Measurements from ENCODE around the gene AUP1.
"Not testable (repeated sequence)": the region's sequence is repeated elsewhere in the genome, so short reads cannot be mapped to it uniquely, and the experiment has no call there.

AUP1 gene, protein sequence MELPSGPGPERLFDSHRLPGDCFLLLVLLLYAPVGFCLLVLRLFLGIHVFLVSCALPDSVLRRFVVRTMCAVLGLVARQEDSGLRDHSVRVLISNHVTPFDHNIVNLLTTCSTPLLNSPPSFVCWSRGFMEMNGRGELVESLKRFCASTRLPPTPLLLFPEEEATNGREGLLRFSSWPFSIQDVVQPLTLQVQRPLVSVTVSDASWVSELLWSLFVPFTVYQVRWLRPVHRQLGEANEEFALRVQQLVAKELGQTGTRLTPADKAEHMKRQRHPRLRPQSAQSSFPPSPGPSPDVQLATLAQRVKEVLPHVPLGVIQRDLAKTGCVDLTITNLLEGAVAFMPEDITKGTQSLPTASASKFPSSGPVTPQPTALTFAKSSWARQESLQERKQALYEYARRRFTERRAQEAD

DNA sequence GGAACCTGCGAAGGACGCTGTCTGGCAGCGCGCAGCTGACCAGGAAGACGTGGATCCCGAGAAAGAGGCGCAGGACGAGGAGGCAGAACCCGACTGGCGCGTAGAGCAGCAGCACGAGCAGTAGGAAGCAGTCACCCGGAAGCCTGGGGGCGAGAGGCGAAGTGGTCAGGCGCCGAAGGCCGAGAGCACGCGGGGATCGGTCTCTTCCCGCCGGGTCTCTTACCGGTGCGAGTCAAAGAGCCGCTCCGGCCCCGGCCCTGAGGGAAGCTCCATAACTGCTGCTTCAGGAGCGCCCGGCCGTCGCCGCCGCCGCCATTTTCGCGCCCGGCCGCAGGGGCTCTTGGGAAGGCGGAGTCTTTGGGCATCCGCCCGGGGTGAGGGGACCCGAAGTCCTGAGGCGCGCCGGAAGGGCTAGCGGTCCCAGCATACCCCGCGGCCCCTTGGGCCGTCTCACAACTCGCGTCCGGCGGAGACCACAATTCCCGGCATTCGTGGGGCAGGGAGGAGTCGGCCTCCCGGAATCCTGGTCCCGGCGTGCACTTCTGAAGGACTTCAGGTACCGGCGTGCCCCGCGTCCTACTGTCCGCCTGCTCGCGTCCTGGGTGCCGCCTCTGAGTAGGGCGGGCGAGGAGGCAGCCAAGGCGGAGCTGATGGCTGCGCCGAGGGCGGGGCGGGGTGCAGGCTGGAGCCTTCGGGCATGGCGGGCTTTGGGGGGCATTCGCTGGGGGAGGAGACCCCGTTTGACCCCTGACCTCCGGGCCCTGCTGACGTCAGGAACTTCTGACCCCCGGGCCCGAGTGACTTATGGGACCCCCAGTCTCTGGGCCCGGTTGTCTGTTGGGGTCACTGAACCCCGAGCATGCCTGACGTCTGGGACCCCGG, at the start of gene AUP1, which contains the start of gene HTRA2:
Gene AUP1, minus strand, starts transcription at position 350 of the 882 bp plus-strand sequence. Its CDS starts 77 bp downstream, at position 273.
Gene HTRA2, plus strand, starts transcription at position 577 of the 882 bp plus-strand sequence. Its CDS starts 74 bp downstream, at position 651.
- peak; percentile 99 for DNase-seq (ENCODE audit: low read depth)

DNA sequence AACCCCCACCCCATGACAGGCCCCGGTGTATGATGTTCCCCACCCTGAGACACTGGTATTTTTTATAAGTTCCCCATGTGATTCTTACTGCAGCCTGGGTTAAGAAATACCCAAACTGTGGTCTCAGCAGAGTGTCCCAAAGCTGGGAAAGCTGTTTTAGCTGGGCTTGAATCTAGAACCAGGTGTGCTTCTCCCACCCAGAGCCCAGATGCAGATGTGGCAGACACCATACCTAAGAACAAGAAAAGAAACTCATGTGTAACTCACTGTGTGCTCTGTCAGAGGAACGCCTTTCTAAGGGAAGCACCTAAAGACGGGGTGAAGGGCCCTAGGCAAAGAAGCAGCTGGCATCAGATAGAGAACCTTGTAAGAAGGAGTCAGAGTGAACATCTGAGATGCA, 48.9 kb upstream of the AUP1 start:
- no peak for DNase-seq (ENCODE audit: low read depth)

DNA sequence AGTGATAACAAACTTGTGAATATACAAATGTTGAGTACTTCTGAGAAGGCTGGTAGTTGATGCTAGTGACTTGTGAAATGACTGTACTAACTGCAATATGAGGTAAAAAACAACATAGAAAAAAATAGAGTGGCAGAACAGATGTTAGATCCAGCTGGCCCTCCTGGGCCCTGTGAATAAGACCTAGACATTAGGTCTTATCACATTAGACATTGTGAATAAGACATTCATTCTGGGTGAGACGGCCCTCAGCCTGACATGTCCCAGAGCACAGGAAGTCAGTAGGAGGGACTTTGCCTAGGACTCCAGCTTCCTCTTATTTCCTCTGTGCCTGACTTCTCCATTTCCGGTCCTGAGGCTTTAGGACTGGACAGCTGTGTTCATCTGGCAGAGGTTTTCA, 47.9 kb upstream of the AUP1 start:
- DNase-seq (ENCODE audit: low read depth) = no peak

DNA sequence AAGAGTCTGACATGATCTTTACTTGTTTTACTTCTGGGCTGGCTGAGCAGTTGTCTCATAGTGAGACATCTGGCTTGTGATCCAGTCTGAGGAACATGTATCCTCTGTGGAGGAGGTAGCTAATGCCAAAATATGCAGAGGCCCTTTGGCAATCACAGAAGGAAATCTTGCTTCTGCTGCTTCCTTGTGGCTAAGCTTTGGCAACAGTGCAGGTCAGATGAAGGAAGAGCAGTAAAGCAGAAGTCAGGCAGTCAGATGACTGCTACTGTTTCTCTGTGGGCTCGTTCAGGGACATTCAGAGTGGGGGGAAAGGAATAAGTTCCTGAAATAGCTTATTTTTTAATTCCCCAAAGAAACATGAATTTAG, 47.3 kb upstream of the AUP1 start:
- DNase-seq (ENCODE audit: low read depth) = peak; percentile 93

DNA sequence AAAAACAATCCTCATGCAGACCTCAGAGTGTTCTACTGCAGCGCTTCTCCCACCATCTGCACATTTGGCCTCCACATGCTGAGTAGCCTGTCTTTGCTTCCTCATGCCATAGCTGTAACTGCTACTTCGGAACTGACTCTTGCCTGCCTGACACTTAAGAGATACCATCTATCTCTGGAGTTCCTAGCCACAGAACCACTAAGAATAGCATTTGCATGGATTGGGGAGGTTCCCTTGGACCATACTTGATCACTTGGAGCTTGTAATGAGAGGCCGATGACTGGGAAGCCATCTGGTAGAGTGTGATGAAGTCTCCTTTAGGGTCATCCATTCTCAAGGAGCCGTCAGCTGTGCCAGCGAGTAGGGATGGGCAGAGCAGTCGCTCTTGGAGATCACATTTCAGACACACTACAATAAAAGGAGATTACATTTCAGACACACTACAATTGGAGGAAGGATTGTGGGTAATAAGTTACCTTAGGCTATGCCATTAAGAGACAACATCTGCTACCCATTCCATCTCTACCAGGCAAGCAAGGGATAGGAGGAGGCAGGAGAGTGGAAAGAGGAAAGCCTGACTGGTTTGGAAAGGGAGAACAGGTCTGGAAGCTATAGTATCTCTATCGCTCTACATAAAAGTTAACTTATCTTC, 46.8 kb upstream of the AUP1 start:
- no peak for DNase-seq (ENCODE audit: low read depth)

DNA sequence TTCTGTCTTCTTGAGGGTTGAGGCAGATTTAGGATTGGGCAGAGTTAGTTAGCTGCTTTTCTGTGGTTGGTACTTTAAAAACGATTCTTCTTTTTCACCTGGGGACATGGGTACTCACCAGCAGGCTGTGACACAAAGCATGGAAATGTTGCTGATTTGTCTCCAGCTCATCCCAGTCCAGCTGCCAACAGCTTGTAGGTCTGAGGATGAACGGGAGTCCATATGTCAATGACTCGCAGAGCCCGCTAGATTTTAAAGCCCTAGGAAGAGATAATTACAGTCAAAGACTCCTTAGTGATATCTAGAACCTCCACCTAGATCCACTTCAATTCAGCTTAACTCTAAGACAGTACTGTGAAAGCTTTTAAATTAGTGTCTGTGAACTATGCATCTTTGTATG, 45.8 kb upstream of the AUP1 start:
- DNase-seq (ENCODE audit: low read depth) = no peak

DNA sequence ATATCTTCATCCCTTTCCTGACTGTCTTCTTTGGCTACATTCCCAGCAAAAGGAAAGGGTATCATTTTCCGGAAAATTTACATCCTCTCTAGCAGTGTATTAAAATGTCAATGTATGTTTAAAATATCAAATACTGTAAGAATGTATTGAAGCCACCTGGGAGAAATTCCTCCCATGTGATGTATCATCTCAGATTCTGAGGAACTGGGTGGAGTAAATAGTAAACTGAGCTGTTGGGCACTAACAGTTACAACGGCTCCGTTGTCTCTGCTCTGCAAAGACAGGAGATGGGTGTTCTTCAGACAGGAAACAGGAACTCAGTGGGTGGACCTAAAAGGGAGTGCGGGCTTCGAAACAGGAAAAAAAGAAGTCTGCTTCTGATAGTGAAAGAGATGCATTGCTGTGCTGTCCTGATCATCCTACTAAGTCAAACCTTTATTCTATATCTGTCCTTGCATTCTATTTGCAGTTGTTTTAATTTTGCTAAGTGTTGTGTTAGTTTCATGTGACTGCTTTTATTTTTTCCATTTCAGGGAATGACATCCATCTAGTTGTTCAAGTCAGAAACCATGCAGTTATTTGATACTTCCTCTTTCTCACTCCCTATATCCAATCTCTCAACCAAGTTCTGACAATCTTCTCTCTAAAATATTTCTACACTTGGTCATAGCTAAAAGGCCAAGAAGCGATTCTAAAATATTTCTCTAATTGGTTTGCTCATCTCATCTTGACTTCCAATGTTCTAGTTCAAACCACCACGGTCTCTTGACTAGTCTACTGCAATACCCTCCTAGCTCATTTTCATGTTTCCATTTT, 44.4 kb upstream of the AUP1 start:
- no peak for DNase-seq (ENCODE audit: low read depth)

DNA sequence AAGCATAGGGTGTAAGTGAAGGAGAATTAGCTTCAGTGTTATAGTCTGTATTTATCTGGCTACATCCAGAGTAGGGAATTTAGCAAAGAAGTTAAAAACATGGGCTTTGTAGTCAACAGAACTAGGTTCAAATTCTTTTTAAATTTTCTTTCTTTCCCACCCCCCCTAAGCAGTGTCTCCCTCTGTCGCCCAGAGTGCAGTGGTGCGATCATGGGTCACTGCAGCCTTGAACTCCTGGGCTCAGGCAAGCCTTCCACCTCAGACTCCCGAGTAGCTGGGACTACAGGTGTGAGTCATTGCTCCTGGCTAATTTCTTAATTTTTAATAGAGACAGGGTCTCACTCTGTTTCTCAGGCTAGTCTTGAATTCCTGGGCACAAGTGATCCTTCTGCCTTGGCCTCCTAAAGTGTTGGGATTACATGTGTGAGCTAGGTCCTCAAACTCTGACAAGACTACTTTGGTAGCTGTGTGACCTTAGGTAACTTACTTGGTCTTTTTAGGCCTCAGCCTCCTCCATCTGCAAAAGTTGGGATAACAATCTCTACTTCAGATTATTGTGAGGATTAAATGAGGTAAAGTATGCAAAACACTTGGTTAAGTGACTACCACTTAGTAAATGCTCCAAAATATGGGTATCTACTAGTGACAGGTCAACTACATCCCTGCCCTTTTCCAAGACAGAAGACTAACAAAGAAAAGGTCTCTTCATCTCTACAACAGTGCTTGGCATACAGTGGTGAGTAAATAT, 42.8 kb upstream of the AUP1 start:
- DNase-seq (ENCODE audit: low read depth) = no peak

DNA sequence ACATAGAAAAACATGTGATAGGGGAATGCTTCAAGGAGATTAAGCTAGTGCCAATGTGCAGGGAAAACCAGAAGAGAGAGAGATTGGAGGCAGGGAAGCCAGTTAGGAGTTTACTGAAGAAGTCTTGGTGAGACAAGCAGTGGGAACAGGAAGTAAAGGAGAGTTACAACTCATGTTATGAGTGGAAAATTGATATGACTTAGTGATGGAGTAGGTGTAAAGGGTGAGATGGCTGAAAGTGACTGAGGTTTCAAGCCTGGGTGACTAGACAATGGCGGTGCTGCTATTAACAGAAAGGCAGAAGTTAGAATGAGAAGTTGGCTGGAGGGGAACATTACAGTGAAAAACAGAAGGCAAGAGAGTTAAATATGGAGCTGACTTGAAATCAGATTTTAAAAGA, 41.6 kb upstream of the AUP1 start:
- DNase-seq (ENCODE audit: low read depth) = no peak

DNA sequence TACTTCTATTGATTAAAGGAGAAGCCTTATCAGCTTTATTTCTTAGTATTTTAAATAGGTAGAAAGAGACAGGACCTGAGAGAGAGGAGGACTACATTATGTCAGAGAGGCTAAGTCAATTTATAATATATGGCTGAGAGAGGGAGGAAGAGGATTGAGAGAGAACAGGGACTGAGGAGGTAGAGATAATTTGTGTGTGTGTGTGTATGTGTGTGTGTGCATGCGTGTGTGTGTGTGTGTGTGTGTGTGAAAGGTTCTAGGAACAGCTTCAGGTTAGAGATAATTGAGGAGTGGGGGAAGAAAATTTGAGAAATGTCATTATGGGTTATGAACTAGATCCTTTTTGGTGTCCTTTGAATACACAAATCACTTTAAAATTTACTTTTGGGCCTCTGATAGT, 40.2 kb upstream of the AUP1 start:
- DNase-seq (ENCODE audit: low read depth) = no peak

DNA sequence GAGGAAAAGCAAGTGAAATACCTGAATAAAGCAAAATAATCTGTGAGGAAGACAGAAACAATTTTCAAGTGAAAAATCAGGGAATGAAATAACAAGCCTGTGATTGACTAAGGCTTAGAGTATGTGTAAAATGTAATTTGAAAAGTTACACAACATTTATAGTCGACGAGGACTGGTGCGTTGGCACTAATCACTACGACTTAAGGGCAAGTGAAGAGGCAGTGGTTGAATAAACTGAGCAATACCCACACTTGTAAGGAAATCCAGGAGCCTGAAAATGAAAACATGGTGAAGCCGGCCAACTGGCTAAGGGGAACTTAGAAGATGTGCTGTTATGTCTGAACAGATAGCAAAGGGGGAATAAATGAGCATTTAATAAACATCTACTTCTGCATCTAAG, 38.4 kb upstream of the AUP1 start:
- peak; percentile 70 for DNase-seq (ENCODE audit: low read depth)

DNA sequence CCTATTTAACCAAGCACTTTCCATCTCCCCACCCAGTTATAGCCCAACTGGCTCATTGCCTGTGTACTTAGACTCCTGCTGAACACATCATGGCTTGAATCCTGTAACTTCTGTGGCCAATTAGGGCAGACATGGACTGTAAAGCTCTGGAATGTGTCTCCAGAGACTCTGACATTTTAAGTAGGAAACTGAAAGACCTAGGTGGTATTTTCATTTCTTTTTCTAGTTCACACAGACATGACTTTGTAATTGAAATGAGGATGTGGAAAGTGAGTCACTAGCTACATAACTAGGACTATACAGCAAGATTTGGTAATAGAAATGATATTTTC, 37.2 kb upstream of the AUP1 start:
- DNase-seq (ENCODE audit: low read depth) = peak; percentile 97

DNA sequence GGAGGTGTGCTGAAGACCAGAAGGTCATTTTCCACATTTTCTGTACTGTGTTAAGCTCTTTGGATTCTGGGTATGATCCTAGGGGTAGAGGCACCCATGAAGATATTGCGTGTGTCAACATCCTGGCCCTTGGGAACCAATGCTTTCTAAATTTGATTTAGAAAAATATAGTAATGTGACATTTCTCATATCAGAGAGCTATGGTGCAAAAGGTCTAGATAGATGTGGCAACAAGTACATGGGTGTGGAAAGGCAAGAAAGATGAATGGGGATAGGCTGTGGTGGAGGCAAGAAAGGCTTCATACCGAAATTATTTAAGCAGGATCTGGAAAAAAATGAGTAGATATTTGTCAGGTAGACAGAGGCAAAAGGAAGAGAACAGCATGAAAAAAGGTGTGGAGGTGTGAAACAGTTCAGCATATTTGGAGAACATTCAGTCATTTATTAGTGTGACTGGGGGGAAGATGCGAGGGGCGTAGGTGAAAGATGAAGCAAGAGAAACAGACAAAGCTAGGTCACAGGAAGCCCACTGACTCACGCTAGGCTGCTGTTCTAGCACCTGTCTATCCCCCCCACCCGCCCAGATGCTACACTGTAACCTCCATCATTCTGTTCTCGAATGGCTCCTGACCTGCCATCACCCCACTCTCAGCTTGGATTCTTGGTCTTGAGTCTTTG, 36.7 kb upstream of the AUP1 start:
- no peak for DNase-seq (ENCODE audit: low read depth)

DNA sequence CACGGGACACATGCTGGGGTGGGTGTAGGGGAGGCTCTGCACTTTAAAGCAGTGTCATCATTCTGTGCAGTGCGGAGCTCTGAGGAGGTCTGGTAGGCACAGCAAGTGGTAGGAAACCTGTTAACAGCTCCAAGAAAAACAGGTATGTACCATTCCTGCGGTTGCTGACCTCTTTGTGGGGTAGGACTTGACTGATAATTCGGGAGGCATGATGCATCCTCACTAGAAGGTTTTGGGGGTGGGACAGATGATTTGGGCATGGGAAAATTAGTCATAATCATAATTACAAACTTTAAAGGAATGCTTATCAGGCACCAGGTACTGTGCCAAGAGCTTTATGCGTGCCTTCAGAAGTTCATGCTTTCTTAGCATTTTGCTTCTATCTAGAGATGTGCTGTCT, 34.7 kb upstream of the AUP1 start:
- no peak for DNase-seq (ENCODE audit: low read depth)

DNA sequence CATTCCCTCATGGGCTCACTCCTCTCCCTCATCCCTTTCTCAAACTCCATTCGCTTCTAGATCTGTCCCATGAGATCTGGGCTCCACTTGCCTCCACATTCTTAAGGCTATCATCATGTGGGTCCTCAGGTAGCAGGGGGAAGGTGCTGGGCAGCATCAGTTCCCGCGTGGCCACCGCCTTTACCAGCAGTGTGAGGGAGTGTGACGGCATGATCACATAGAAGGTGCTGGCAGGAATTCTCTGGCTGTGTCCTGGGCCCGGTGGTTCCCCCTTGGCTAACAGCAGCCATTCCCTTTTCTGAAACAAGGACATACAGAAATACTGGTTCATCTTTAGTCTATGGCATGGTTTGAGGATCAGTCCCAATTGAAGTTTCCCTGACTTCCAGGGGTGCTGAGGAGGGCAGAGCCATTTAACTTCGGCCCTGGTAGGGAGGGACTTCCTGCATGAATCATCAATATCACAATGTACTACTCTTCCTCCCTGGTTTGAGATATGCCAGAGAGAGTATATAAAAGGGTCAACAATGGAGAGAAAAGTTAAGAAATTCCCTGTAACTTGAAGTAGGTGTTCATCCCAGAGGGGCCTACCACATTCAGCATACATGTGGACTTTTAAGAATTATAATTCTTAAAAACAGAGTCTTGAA, 32.7 kb upstream of the AUP1 start:
- no peak for DNase-seq (ENCODE audit: low read depth)

DNA sequence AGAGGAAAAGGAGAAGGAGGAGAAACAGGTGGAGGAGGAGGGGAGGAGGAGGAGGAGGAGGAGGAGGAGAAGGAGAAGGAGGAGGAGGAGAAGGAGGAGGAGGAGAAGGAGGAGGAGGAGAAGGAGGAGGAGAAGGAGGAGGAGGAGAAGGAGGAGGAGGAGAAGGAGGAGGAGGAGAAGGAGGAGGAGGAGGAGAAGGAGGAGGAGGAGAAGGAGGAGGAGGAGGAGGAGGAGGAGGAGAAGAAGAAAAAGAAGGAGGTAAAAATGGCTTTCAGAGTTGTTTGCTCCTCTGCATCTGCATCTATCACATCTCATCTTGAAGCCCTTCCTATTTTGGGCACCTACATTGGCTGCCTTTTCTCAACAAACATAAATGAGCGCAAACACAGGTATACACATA, 31.5 kb upstream of the AUP1 start:
- not testable (repeated sequence) for DNase-seq (ENCODE audit: low read depth)

DNA sequence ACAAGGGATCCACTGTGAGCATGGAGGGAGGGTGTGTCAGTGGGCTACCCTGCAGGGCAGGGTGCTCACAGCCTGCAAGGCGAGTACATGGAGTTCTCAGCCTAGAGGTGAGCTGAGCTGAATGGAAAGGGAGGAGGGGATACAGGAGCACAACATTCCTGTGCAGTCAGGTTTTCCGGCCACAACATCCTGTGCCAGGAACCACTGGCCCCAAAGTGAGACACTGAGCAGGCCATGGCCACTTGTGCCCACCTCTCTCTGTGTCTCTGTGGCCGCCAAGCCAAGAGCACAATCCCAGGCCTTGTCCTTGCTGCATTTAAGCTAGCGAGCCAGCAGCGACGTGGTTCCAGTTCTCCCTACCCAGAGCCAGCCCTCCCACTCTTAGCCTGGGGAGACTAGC, 31.1 kb upstream of the AUP1 start:
- DNase-seq (ENCODE audit: low read depth) = no peak

DNA sequence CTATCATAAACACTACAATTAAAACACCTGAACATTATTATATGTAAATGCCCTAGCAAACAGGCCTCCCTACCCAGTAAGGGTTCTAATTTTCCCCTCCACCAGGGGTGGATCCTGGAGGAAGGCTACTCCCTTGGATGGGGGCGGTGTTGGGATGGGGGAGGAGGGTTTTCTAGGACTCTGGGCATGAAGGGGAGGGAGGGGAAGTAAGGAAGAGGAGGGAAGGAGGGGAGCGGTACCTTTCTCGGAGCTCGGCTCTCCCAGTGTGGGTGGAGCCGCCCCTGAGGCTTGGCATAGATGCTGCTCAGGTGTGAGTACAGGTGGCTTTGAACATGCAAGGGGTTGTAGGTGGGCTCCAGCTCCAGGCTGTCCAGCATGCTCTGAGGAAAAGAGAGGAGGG, 30.4 kb upstream of the AUP1 start:
- no peak for DNase-seq (ENCODE audit: low read depth)

DNA sequence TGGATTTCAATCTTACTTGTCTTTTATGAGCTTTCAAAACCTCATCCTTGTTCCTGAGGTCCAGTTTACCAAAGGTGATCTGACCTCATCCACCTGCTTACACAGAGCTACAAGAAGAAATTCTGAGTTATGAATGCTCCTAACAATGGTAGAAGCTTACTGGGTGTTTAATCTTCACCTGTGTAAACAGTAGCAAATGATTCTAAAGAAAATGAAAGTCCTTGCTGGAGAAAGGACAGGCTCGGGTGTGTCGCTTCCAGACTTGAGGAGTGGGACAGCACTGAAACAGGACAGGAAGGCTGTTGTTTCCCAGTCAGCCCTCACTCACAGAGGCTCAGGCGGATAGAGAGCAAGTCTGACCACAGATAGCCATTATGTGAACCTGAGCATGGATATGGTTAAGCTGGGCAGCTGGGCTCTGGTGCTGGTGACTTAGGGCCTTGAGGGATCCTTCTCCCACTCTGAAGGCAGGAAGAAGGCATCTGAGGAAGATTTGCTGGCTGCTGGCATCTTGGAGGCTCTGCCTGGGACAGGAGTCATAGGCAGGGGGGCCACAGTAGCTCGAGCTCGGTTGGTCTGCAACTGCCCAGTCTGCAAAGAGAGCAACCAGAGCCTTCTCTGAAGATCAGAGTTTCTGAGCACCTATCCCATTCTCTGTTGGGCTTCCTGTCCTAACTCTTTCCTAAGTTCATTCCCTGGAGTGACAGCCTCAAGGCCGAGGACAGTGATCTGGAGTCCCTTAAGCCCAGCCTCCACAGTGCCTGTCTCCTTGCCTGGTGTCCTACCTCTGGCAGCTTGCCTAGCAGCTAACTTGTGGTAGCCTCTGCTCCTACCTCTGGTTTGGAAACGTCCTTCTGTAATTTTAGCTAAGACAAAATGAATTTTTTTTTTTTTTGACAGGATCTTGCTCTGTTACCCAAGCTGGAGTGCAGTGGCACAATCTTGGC, 29.1 kb upstream of the AUP1 start:
- no peak for DNase-seq (ENCODE audit: low read depth)
